Chondrocyte (in vitro differentiated cells): ENCODE results near the gene MTMR6. TPM values are rescaled to one million over a fixed set of nuclear protein-coding genes. Genes with fewer than 3 reads are reported as not detected.

ENCODE experiments used
- DNase-seq: peaks from one replicate; pipeline ENCODE4 v3.0.0; 2021; ENCODE audit warnings: mixed read lengths, low spot score
- H3K27ac Mint-ChIP-seq: one replicate; pipeline ENCODE4 v1.8.0; 2021; ENCODE audit warnings: mild to moderate bottlenecking, moderate library complexity, mixed read lengths; ENCODE audit not compliant: unreplicated experiment
- H3K27me3 Mint-ChIP-seq: 2 replicates; pipeline ENCODE4 v1.8.0; 2021; ENCODE audit warnings: low read depth, mixed read lengths
- H3K36me3 Mint-ChIP-seq: 2 replicates; pipeline ENCODE4 v1.8.0; 2021; ENCODE audit warnings: low read depth, mixed read lengths
- H3K4me1 Mint-ChIP-seq: 2 replicates; pipeline ENCODE4 v1.8.0; 2021; ENCODE audit warnings: low read depth, mild to moderate bottlenecking, mixed read lengths
- H3K4me3 Mint-ChIP-seq: one replicate; pipeline ENCODE4 v1.8.0; 2021; ENCODE audit warnings: mild to moderate bottlenecking, moderate library complexity, mixed read lengths; ENCODE audit not compliant: unreplicated experiment
- H3K9me3 Mint-ChIP-seq: 2 replicates; pipeline ENCODE4 v1.8.0; 2021; ENCODE audit warnings: low read depth, mixed read lengths
- long read RNA-seq: library from polyadenylated mRNA; stranded (forward); transcript quantifications from one replicate; pipeline ENCODE4 v2.0.0, GENCODE V29; 2021
- total RNA-seq: library from RNA; stranded (reverse); gene quantifications from 3 replicates; pipeline ENCODE4 v1.2.1, GENCODE V29; 2021
- TF ChIP-seq, protein P1 (sequence below): fragments of 200-600 bp; sonication (generic); IDR thresholded peaks from 2 replicates; pipeline ENCODE4 v1.5.0; 2021; ENCODE audit warnings: antibody characterized with exemption, mild to moderate bottlenecking, moderate library complexity

Gene MTMR6
- 19.8 to 20.8 TPM (median 20.7 TPM) in 3 replicates for total RNA-seq
- long read RNA-seq, full-length matches to known transcripts = 89 of 106 reads
- long read RNA-seq, partial matches to known transcripts = 7 of 106 reads
- long read RNA-seq, other reads (novel, unspliced or antisense) = 10 of 106 reads

DNA sequence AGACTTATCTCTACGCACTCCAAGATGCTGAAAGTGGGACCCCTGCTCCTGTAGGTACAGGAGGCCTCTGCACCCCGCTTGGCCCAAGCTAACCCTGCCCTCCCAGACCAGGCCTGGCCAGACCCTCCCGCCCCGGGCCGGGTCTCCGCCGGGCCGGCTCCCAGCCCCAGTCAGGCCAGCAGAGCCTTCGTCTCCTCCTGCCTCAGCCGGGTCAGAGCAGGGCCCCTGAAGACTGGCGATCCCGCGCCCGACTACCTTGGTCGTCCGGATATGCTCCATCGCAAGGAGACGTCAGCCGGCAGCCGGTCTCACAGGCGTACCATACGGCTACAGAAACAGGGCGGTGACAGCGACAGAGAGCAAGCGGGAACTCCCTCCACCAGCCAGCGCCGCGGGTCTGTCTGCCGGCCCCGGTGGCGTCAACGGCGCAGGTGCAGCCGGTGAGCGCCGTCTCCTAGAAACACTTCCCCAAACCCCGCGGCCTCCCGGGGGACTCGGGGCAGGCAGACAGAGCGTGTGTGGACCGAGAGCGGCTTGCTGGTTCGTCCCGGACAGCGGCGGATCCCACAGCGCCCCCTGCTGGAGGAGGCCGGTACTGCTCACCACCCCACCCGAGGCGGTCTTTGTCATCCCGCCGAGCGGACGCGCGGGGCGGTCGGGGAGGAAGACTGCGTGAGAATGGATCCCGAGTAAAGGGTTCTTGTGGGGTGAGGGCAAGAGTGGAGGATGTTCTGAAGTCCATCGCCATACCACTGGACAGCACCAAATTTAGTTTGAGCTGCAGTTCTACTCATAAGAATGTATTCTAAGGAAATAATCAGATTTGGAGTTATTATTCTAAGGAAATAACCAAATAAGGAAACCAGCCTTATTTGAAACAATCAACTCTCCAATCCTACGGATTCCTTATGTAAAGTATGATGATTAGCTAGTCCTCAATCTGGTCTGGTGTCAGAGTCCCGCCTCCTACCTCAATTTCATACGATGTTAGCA, at the start of gene MTMR6:
Gene MTMR6 (minus strand): TSS at position 520 of the 993 bp plus-strand sequence. CDS start 241 bp downstream, at position 279.
- Mint-ChIP-seq H3K9me3 (no peaks in the 10 kb centered on the region), H3K27ac (peak within 1 kb of the TSS; percentile 98), H3K27me3 (peaks cover 11% of the 10 kb centered on the region), H3K4me1 (peaks cover 24% of the 10 kb centered on the region), H3K36me3 (no peaks in the 10 kb centered on the region), H3K4me3 (peak within 1 kb of the TSS; percentile 89)
- peak; percentile 97 for DNase-seq
- TF ChIP-seq, protein P1, sequence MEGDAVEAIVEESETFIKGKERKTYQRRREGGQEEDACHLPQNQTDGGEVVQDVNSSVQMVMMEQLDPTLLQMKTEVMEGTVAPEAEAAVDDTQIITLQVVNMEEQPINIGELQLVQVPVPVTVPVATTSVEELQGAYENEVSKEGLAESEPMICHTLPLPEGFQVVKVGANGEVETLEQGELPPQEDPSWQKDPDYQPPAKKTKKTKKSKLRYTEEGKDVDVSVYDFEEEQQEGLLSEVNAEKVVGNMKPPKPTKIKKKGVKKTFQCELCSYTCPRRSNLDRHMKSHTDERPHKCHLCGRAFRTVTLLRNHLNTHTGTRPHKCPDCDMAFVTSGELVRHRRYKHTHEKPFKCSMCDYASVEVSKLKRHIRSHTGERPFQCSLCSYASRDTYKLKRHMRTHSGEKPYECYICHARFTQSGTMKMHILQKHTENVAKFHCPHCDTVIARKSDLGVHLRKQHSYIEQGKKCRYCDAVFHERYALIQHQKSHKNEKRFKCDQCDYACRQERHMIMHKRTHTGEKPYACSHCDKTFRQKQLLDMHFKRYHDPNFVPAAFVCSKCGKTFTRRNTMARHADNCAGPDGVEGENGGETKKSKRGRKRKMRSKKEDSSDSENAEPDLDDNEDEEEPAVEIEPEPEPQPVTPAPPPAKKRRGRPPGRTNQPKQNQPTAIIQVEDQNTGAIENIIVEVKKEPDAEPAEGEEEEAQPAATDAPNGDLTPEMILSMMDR = peak; percentile 100

GRCh38 chr13:25335856-25336255, 48.6 kb upstream of the MTMR6 start:
- TF ChIP-seq, protein P1 = no peak
- Mint-ChIP-seq H3K27me3 (no peaks in the 10 kb centered on the region), H3K36me3 (peaks cover 17% of the 10 kb centered on the region), H3K9me3 (no peaks in the 10 kb centered on the region), H3K4me1 (peaks cover 9% of the 10 kb centered on the region), H3K27ac (no peak overlapping the region), H3K4me3 (no peak overlapping the region)
- no peak for DNase-seq

GRCh38 chr13:25330541-25330940, 43.3 kb upstream of the MTMR6 start:
- Mint-ChIP-seq H3K4me1 (peaks cover 9% of the 10 kb centered on the region), H3K36me3 (peaks cover 28% of the 10 kb centered on the region), H3K4me3 (no peak overlapping the region), H3K27me3 (no peaks in the 10 kb centered on the region), H3K9me3 (no peaks in the 10 kb centered on the region), H3K27ac (no peak overlapping the region)
- no peak for DNase-seq
- TF ChIP-seq, protein P1 = no peak

- DNase-seq = no peak
- H3K27ac Mint-ChIP-seq = no peak overlapping the region
- TF ChIP-seq, protein P1 = no peak
Observed at GRCh38 chr13:25329706-25330105, 42.4 kb upstream of the MTMR6 start.

DNA sequence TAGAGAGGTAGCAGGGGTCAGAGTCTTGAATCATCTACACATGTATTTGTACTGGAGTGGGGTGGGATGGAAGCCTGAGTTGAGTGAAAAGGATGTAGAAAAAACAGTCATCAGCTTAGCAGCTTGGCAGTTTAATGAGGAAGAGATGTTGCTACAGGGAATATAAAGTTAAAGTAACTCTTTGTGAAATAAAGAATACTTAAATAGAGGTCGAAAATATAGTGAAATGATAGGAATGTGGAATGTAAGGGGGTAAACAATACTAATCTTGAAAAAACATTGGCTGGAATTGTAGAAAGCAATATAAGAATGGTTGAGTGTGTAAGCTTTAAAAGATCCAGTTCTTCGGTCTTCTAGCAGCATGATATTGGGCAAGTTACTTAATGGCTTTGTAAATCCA, 36.8 kb upstream of the MTMR6 start:
- H3K4me3 Mint-ChIP-seq = no peak overlapping the region
- H3K27me3 Mint-ChIP-seq = no peaks in the 10 kb centered on the region
- H3K4me1 Mint-ChIP-seq = peaks cover 9% of the 10 kb centered on the region
- peaks cover 17% of the 10 kb centered on the region for H3K36me3 Mint-ChIP-seq
- H3K27ac Mint-ChIP-seq = peak overlapping the region; percentile 49
- no peaks in the 10 kb centered on the region for H3K9me3 Mint-ChIP-seq
- TF ChIP-seq, protein P1 = no peak
- DNase-seq = no peak

More at GRCh38 chr13:25329706-25330105, 42.4 kb upstream of the MTMR6 start:
- Mint-ChIP-seq H3K4me3 (no peak overlapping the region), H3K36me3 (peaks cover 31% of the 10 kb centered on the region), H3K4me1 (peaks cover 9% of the 10 kb centered on the region), H3K27me3 (no peaks in the 10 kb centered on the region), H3K9me3 (no peaks in the 10 kb centered on the region)
